SK-N-SH (cell line): ENCODE measurements around the gene PPP5C. TPM values are rescaled to one million over a fixed set of nuclear protein-coding genes. Genes with fewer than 3 reads are reported as not detected.

Experiments
- CTCF ChIA-PET: fragments of 300-600, 350-600 bp; formaldehyde crosslinking; extraction: SDS; loops from one replicate; lab custom pipeline; 2021; lab: Yijun Ruan, JAX
- POLR2A ChIA-PET: fragments of 350-600 bp; sonication (Branson Sonifier 250); formaldehyde crosslinking; extraction: SDS; loops from one replicate; lab custom pipeline; 2020; ENCODE audit warnings: antibody characterized with exemption, inconsistent platforms; lab: Yijun Ruan, JAX
- DNase-seq: peaks from one replicate; pipeline ENCODE4 v3.0.0; 2012
- H2AFZ ChIP-seq: fragments of 200-600 bp; sonication (generic); 2 replicates; pipeline ENCODE4 v1.8.1; 2016; ENCODE audit warnings: antibody characterized with exemption, mild to moderate bottlenecking, low read depth
- H3F3A ChIP-seq: fragments of 200-600 bp; sonication (generic); replicated peaks from 2 replicates; pipeline ENCODE3; 2016; ENCODE audit warnings: antibody characterized with exemption, mild to moderate bottlenecking; ENCODE audit not compliant: insufficient read depth
- H3K27ac ChIP-seq, 2 experiments: fragments of 200-500 bp in 1 of 2; fragments of 200-600 bp in 1 of 2; sonication (Bioruptor generic) in 1 of 2; sonication (generic), shearing (Covaris generic) in 1 of 2; 2 replicates each; pipeline versions ENCODE4 v1.5.1 to v1.6.1; 2014 to 2016; ENCODE audit warnings: low read depth in 2 of 2, inconsistent platforms in 1 of 2, low read length in 1 of 2, mild to moderate bottlenecking in 1 of 2, mixed read lengths in 1 of 2
- H3K27me3 ChIP-seq: fragments of 200-600 bp; sonication (generic), shearing (Covaris generic); 2 replicates; pipeline ENCODE4 v1.6.1; 2016; ENCODE audit warnings: mixed run types; ENCODE audit not compliant: insufficient read depth
- H3K36me3 ChIP-seq, 2 experiments: fragments of 200-500 bp in 1 of 2; fragments of 200-600 bp in 1 of 2; sonication (Bioruptor generic) in 1 of 2; sonication (generic) in 1 of 2; replicated peaks in 1 of 2; 2 replicates each; pipeline versions ENCODE3 to v1.5.1; 2014 to 2016; ENCODE audit warnings: low read length in 1 of 2, mild to moderate bottlenecking in 1 of 2; ENCODE audit not compliant: insufficient read depth in 2 of 2, control insufficient read depth in 1 of 2
- H3K4me1 ChIP-seq, 2 experiments: fragments of 200-500 bp in 1 of 2; fragments of 200-600 bp in 1 of 2; sonication (Bioruptor generic) in 1 of 2; sonication (generic), shearing (Covaris generic) in 1 of 2; 2 replicates each; pipeline versions ENCODE4 v1.5.1 to v1.6.1; 2014 to 2016; ENCODE audit warnings: low read depth in 1 of 2, low read length in 1 of 2, mixed run types in 1 of 2; ENCODE audit not compliant: insufficient read depth in 2 of 2, control insufficient read depth in 1 of 2
- H3K4me2 ChIP-seq: fragments of 200-600 bp; sonication (generic), shearing (Covaris generic); 2 replicates; pipeline ENCODE4 v1.6.1; 2017; ENCODE audit warnings: mixed run types
- H3K4me3 ChIP-seq, 2 experiments: fragments of 200-500 bp in 1 of 2; fragments of 200-600 bp in 1 of 2; sonication (Bioruptor generic) in 1 of 2; sonication (generic), shearing (Covaris generic) in 1 of 2; 2 replicates each; pipeline versions ENCODE4 v1.5.1 to v1.8.1; 2014 to 2016; ENCODE audit warnings: low read depth in 2 of 2, inconsistent platforms in 1 of 2, low read length in 1 of 2, mild to moderate bottlenecking in 1 of 2, mixed read lengths in 1 of 2, moderate library complexity in 1 of 2
- H3K79me2 ChIP-seq: fragments of 200-600 bp; sonication (generic); 2 replicates; pipeline ENCODE4 v1.8.1; 2017; ENCODE audit warnings: mild to moderate bottlenecking; ENCODE audit not compliant: insufficient read depth
- H3K9ac ChIP-seq: fragments of 200-600 bp; sonication (generic); 2 replicates; pipeline ENCODE4 v1.6.1; 2017; ENCODE audit warnings: mixed run types
- H3K9me2 ChIP-seq: fragments of 200-600 bp; sonication (generic); 2 replicates; pipeline ENCODE4 v1.6.1; 2017; ENCODE audit warnings: mixed run types
- H3K9me3 ChIP-seq: fragments of 200-600 bp; sonication (generic); 2 replicates; pipeline ENCODE4 v1.6.1; 2017; ENCODE audit warnings: mixed run types, mild to moderate bottlenecking, moderate library complexity
- H4K20me1 ChIP-seq: fragments of 200-600 bp; sonication (generic); 2 replicates; pipeline ENCODE4 v1.6.1; 2017; ENCODE audit warnings: mild to moderate bottlenecking, mixed run types; ENCODE audit not compliant: insufficient read depth
- CHD2 ChIP-seq: fragments of 150-350 bp; IDR thresholded peaks from 2 replicates; pipeline ENCODE4 v1.6.1; 2018; ENCODE audit warnings: low read length; ENCODE audit not compliant: partially characterized antibody
- CTCF ChIP-seq: fragments of 200-600 bp; sonication (generic); IDR thresholded peaks from 2 replicates; pipeline ENCODE4 v1.6.1; 2017; ENCODE audit warnings: antibody characterized with exemption, mild to moderate bottlenecking, moderate library complexity
- ELF1 ChIP-seq: IDR thresholded peaks from 2 replicates; pipeline ENCODE4 v1.4.0; 2012
- EP300 ChIP-seq, 2 experiments: IDR thresholded peaks; 2 replicates each; pipeline versions ENCODE4 v1.4.0 to v1.6.1; 2012; ENCODE audit warnings: borderline replicate concordance in 1 of 2, low read depth in 1 of 2, low read length in 1 of 2
- EZH2phosphoT487 ChIP-seq: fragments of 200-600 bp; sonication (generic); IDR thresholded peaks from 2 replicates; pipeline ENCODE4 v1.6.1; 2017; ENCODE audit warnings: low read depth, mixed run types, mild to moderate bottlenecking, antibody characterized with exemption, moderate library complexity, borderline replicate concordance
- FOSL2 ChIP-seq: IDR thresholded peaks from 2 replicates; pipeline ENCODE4 v1.4.0; 2012; ENCODE audit warnings: low read depth, mild to moderate bottlenecking, moderate library complexity, borderline replicate concordance
- FOXJ3 ChIP-seq: sonication (generic); formaldehyde crosslinking; IDR thresholded peaks from 2 replicates; pipeline ENCODE4 v1.5.1; 2020; ENCODE audit warnings: mild to moderate bottlenecking, missing genetic modification reagents
- FOXM1 ChIP-seq: IDR thresholded peaks from 2 replicates; pipeline ENCODE4 v1.4.0; 2012; ENCODE audit warnings: low read depth, mild to moderate bottlenecking
- GATA2 ChIP-seq: sonication (generic); formaldehyde crosslinking; IDR thresholded peaks from 2 replicates; pipeline ENCODE4 v1.5.0; 2020; ENCODE audit warnings: mild to moderate bottlenecking, missing genetic modification reagents
- IRF3 ChIP-seq: fragments of 150-350 bp; IDR thresholded peaks from 2 replicates; pipeline ENCODE4 v1.6.1; 2016; ENCODE audit warnings: mild to moderate bottlenecking, low read depth, low read length
- JUND ChIP-seq: IDR thresholded peaks from 2 replicates; pipeline ENCODE4 v1.4.0; 2012
- MAX ChIP-seq: IDR thresholded peaks from 2 replicates; pipeline ENCODE4 v1.4.0; 2012; ENCODE audit warnings: low read depth
- MEF2A ChIP-seq: IDR thresholded peaks from 2 replicates; pipeline ENCODE4 v1.4.0; 2012; ENCODE audit warnings: low read depth, borderline replicate concordance
- MXI1 ChIP-seq: IDR thresholded peaks from 2 replicates; pipeline ENCODE4 v1.6.1; 2012; ENCODE audit warnings: mild to moderate bottlenecking, low read depth, low read length, improper control_type of control experiment
- NRF1 ChIP-seq: IDR thresholded peaks from 2 replicates; pipeline ENCODE4 v1.6.1; 2012; ENCODE audit warnings: low read depth, mild to moderate bottlenecking, low read length
- PBX3 ChIP-seq: IDR thresholded peaks from 2 replicates; pipeline ENCODE4; 2012
- RXRA ChIP-seq: IDR thresholded peaks from 2 replicates; pipeline ENCODE4 v1.4.0; 2012; ENCODE audit warnings: low read depth, mild to moderate bottlenecking, borderline replicate concordance
- SMC3 ChIP-seq: IDR thresholded peaks from 2 replicates; pipeline ENCODE4 v1.6.1; 2012; ENCODE audit warnings: low read depth, low read length, improper control_type of control experiment
- TCF12 ChIP-seq: IDR thresholded peaks from 2 replicates; pipeline ENCODE4 v1.4.0; 2012
- YY1 ChIP-seq: IDR thresholded peaks from 2 replicates; pipeline ENCODE4 v1.4.0; 2012; ENCODE audit warnings: low read depth, mild to moderate bottlenecking
- ZBTB33 ChIP-seq: IDR thresholded peaks from 2 replicates; pipeline ENCODE4 v1.4.0; 2012; ENCODE audit warnings: low read depth, borderline replicate concordance
- WGBS: methylation state at CpG from one replicate; pipeline ENCODE4 v1.1.6; 2017; ENCODE audit warnings: low lambda C conversion rate; 5-methylcytosine and 5-hydroxymethylcytosine counted together
- polyA plus RNA-seq, 3 experiments: library from polyadenylated mRNA; depleted of rRNA; stranded (reverse); fragments of >200 nt; gene quantifications; 2 replicates each; pipeline ENCODE4 v1.2.3, GENCODE V29; 2012

The PPP5C gene
- polyA plus RNA-seq, 1 of the 3 experiments (the other 2 are of a cell fraction): 162 TPM

GRCh38 chr19:46330319-46330918, 16.5 kb upstream of the PPP5C start (continued):
- no peak for TF ChIP-seq IRF3
- TF ChIP-seq CHD2: no peak
- TF ChIP-seq TCF12: no peak
- TF ChIP-seq ZBTB33: no peak

GRCh38 chr19:46337487-46337886, 9.4 kb upstream of the PPP5C start:
- H3K27me3 ChIP-seq: peaks cover 4% of the 10 kb centered on the region; the same call in 1 of the 2 replicates
- no peak for TF ChIP-seq GATA2 (CRISPR knock-in tag)
- no peak for TF ChIP-seq JUND
- no peak for TF ChIP-seq NRF1
- TF ChIP-seq PBX3: no peak
- TF ChIP-seq IRF3: no peak
- TF ChIP-seq RXRA: no peak
- no peak for TF ChIP-seq MEF2A
- TF ChIP-seq EZH2phosphoT487: no peak
- TF ChIP-seq CTCF: no peak
- TF ChIP-seq EP300 (IDR thresholded peaks at IDR 0.05; ENCODE audit: borderline replicate concordance in 1 of 2, low read depth in 1 of 2, low read length in 1 of 2): no peak
- TF ChIP-seq MAX: no peak
- no peak for TF ChIP-seq SMC3
- no peak for TF ChIP-seq ZBTB33
- TF ChIP-seq YY1: no peak
- no peak for TF ChIP-seq MXI1
- no peak for TF ChIP-seq FOSL2
- no peak for TF ChIP-seq FOXM1
- no peak for TF ChIP-seq ELF1
- no peak for TF ChIP-seq FOXJ3 (CRISPR knock-in tag)

More at GRCh38 chr19:46337487-46337886, 9.4 kb upstream of the PPP5C start:
- Histone ChIP-seq H3K36me3 (no peaks in the 10 kb centered on the region), H3K4me3 (no peak overlapping the region), H4K20me1 (no peaks in the 10 kb centered on the region), H3K27ac (no peak overlapping the region), H3K9me3 (no peaks in the 10 kb centered on the region), H2AFZ (no peak overlapping the region), H3F3A (no peaks in the 10 kb centered on the region), H3K4me1 (no peaks in the 10 kb centered on the region), H3K79me2 (no peaks in the 10 kb centered on the region), H3K9me2 (no peaks in the 10 kb centered on the region), H3K9ac (no peak overlapping the region), H3K4me2 (no peak overlapping the region)
- POLR2A ChIA-PET: no interaction called here
- DNase-seq: no peak
- WGBS: 91% methylated on average over 1 of the region's 1 CpG
- CTCF ChIA-PET: interaction anchor here (1.1 to 1.7 kb wide), 2 partner anchors 9 to 49 kb away, joined by 3 to 4 read pairs; partner anchors contain the start of gene PPP5C
